Tibial artery (tissue), 4 donors: ENCODE results near the gene BANP.

Experiments used
- DNase-seq, 2 donors: peaks; one replicate each; pipeline ENCODE4 v3.0.0-alpha.2; 2019
- H3K27ac ChIP-seq, 2 donors: fragments of 200-600 bp; sonication (generic) in 1 of 2; 1 replicate in 1 of 2; 2 replicates in 1 of 2; pipeline ENCODE4 v1.5.1; 2018 to 2019; ENCODE audit warnings: mild to moderate bottlenecking in 1 of 2
- H3K27me3 ChIP-seq, 2 donors: fragments of 200-600 bp; sonication (generic) in 1 of 2; one replicate each; pipeline versions ENCODE4 v1.5.1 to v1.6.0; 2016 to 2019
- H3K36me3 ChIP-seq, 3 donors: fragments of 200-600 bp; sonication (generic) in 2 of 3; one replicate each; pipeline ENCODE4 v1.5.1; 2016 to 2019; ENCODE audit warnings: mild to moderate bottlenecking in 2 of 3
- H3K4me1 ChIP-seq, 4 donors: fragments of 200-600 bp; sonication (generic) in 2 of 4; 1 replicate in 3 of 4; 2 replicates in 1 of 4; pipeline ENCODE4 v1.5.1; 2016 to 2019
- H3K4me3 ChIP-seq, 2 donors: fragments of 200-600 bp; sonication (generic) in 1 of 2; 1 replicate in 1 of 2; 2 replicates in 1 of 2; pipeline ENCODE4 v1.5.1; 2018 to 2019; ENCODE audit warnings: mild to moderate bottlenecking in 2 of 2
- H3K9me3 ChIP-seq, 3 donors: fragments of 200-600 bp; sonication (generic) in 1 of 3; one replicate each; pipeline ENCODE4 v1.5.1; 2016 to 2019
- CTCF ChIP-seq, 2 experiments: fragments of 200-600 bp in 1 of 2; fragments of 450-650 bp in 1 of 2; IDR thresholded peaks; one replicate each; pipeline ENCODE4 v1.5.1; 2017 to 2019; ENCODE audit warnings: antibody characterized with exemption in 2 of 2, mild to moderate bottlenecking in 1 of 2, moderate library complexity in 1 of 2
- intact Hi-C: fragments of 100-400 bp; cut with DNase I; formaldehyde crosslinking; loops from one replicate; pipeline ENCODE4 v1.15.0; 2023; ENCODE audit warnings: low total_unique reads

Gene BANP

DNA sequence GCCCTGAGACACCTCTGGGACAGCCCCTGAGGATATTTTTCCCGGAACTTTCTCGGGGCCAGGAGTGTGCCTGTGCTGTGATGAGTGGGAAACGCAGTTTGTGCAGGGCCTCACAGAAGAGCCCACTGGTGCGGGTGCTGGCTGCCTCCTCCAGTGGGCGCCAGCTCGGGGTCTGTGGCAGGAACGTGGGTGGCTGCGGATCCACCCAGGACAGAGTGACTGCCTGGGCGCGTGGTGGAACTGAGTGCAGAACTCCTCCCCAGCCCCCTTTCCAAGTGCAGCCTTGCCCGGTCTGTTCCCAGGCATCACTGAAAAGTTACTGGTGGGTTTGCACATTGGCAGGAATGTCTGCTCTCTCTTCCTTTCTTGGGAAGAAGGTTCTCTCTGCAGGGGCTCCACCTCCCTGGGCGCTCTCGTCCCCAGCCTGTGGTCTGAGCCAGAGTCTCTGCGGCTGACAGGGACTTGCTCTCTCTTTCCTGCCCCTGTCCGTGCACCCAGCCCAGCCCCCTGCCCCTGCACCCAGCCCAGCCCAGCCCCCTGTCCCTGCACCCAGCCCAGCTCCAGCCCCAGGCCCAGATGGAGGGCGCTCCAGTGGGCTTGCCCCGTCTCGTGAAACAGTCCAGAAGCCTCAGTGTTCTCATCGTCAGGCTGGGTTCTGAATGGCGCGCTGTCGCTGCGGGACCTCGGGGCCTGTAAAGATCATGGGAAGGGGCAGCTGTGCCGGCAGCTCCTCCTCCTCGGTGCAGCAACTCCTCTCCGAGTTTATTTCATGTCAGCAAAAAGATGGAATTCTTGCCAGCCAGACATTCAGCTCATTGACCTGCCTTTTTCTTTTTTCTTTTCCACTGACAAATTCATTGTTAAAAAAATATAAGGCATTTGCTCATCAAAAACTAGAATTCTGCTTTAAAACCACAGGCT lies 117.5 kb downstream of the BANP start:
- Histone ChIP-seq H3K36me3 (peaks cover 31 to 94% (median 41%) of the 10 kb centered on the region in 3 donors), H3K9me3 (no peaks in the 10 kb centered on the region), H3K4me1 (peaks cover 0 to 4% (median 0%) of the 10 kb centered on the region in 4 donors), H3K27ac (no peak overlapping the region), H3K4me3 (no peak overlapping the region), H3K27me3 (no peaks in the 10 kb centered on the region)
- no peak for DNase-seq
- intact Hi-C loops: no loop called here
- no peak for TF ChIP-seq CTCF (IDR thresholded peaks at IDR 0.05)

DNA sequence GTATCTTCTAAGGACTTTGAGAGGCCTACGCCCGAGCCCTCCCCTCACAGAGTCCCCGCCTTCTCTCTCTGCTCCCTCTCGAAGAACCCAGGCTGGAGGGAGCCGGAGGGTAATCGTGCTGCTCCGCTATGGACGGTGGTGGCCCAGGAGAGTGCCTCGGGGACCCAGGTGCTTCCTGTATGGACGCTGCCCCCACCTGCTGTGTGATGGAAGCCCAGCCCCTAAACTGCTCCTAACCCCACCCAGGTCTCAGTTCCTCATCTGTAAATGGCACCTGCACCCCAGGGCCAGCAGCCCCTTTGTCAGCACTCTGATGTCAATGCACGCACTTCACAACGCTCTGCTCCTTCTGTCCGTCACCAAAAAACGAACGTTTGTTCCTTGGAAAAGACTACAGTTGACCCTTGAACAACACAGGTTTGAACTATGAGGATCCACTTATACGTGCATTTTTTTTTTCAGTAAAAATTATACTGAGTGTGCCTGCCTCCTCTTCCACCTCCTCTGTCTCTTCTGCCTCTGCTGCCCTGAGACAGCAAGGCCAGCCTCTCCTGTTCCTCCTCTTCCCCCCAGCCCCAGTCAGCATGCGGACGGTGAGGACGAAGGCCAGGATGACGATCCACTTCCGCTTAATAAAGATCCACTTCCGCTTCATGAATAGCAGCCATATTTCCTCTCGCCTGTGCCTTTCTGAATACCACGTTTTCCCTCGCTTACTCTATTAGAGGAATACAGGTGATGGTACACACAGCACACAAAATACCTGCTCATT lies 118.3 kb downstream of the BANP start:
- Histone ChIP-seq H3K4me3 (no peak overlapping the region), H3K27me3 (no peaks in the 10 kb centered on the region), H3K9me3 (no peaks in the 10 kb centered on the region), H3K27ac (no peak overlapping the region), H3K36me3 (peaks cover 31 to 100% (median 47%) of the 10 kb centered on the region in 3 donors), H3K4me1 (no peaks in the 10 kb centered on the region)
- no peak for TF ChIP-seq CTCF (IDR thresholded peaks at IDR 0.05)
- intact Hi-C loops: no loop called here
- no peak for DNase-seq

GRCh38 chr16:88070341-88070740 lies 119.1 kb downstream of the BANP start:
- Histone ChIP-seq H3K9me3 (no peaks in the 10 kb centered on the region), H3K27ac (no peak overlapping the region), H3K27me3 (no peaks in the 10 kb centered on the region), H3K36me3 (peaks cover 35 to 100% (median 43%) of the 10 kb centered on the region in 3 donors), H3K4me3 (no peak overlapping the region), H3K4me1 (no peaks in the 10 kb centered on the region)
- DNase-seq: no peak
- intact Hi-C loops: no loop called here
- no peak for TF ChIP-seq CTCF (IDR thresholded peaks at IDR 0.05)

GRCh38 chr16:88070989-88071625 lies 119.9 kb downstream of the BANP start:
- H3K9me3 ChIP-seq: no peaks in the 10 kb centered on the region
- TF ChIP-seq CTCF (IDR thresholded peaks at IDR 0.05): no peak
- H3K27me3 ChIP-seq: no peaks in the 10 kb centered on the region
- intact Hi-C loops: no loop called here
- no peak overlapping the region for H3K4me3 ChIP-seq
- no peaks in the 10 kb centered on the region for H3K4me1 ChIP-seq
- H3K36me3 ChIP-seq: peaks cover 35 to 96% (median 43%) of the 10 kb centered on the region in 3 donors
- no peak overlapping the region for H3K27ac ChIP-seq
- peak in 1 of 2 donors; percentile 53 for DNase-seq

DNA sequence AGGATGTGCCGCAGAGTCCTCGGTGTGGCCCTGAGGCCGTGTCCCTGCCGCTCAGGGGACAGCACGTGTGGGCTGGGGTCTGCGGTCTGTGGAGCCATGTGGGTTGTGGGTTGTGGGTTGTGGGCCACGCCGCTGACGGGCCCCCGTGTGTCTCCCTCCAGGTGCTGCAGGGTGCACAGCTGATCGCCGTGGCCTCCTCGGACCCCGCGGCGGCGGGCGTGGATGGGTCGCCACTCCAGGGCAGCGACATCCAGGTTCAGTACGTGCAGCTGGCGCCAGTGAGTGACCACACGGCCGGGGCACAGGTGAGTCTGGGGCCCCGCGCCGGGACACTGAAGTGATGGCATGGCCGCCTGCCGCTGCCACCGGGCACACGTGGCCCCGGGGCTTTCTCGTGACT lies 120.7 kb downstream of the BANP start:
- Histone ChIP-seq H3K27me3 (no peaks in the 10 kb centered on the region), H3K36me3 (peaks cover 35 to 96% (median 48%) of the 10 kb centered on the region in 3 donors), H3K27ac (no peak overlapping the region), H3K4me3 (no peak overlapping the region), H3K9me3 (no peaks in the 10 kb centered on the region), H3K4me1 (no peaks in the 10 kb centered on the region)
- no peak for TF ChIP-seq CTCF (IDR thresholded peaks at IDR 0.05)
- no peak for DNase-seq
- intact Hi-C loops: no loop called here
